ENCODE data around the gene DPY30.
"Not testable (repeated sequence)": the region's sequence is repeated elsewhere in the genome, so short reads cannot be mapped to it uniquely, and the experiment has no call there.

The DPY30 gene

DNA sequence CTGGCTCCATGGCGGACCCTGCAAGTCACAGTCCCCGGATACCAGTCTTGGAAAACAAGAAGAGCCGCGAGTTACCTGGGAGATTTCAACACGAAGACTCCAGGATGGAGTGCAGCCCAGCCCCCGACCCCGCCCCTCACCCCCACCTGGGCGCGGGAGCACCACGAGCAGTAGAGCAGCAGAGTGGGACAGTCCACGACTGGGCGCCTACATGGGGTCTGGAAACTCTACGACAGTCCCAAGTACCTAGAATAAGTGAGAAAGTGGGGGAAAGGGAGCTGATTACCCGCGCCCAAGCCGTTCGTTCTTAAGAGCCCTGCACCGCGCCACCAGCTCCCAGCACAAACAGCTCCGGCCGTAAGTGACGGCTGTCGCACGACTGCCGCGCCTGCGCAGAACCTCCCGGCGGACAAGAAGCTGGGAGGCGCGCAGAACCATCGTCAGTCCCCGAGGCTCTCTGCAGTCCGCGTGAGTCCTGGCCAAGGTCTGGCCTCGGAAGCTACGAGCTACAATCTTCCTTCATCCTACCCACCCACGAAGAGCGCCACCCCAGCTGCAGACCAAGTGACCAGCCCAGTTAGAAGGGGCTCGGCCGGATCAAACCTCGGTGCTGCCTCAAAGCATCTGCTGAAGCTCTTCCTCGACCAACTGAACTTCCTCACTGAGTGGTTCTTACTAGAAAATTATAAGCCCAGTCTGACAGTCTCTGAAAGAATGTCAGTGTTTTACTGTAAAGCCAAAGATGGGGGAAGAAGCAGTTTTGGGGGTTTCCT is at the start of gene DPY30:
Gene DPY30 (minus strand): TSS at position 359 of the 773 bp plus-strand sequence. CDS start 349 bp downstream, at position 10.
- FAIRE-seq, result no peak

DNA sequence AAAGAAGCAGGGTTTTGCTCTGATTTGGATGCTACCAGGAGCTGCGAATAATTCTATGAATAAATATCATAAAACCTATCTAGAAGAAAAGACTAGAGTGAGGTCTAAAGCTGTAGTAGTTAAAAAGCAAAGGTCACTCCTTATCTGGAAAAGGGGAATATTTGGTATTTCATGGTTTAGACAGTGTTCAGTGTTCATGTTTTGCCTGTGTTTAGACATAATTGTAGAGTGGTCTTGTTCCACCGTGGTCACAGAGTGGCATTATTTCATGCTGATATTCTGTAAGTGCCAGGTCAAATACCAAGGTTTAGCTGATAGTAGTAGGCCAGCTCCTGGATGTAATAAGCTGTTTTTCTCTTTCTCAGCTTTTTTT is 34.5 kb upstream of the DPY30 start:
- no peak for FAIRE-seq

DNA sequence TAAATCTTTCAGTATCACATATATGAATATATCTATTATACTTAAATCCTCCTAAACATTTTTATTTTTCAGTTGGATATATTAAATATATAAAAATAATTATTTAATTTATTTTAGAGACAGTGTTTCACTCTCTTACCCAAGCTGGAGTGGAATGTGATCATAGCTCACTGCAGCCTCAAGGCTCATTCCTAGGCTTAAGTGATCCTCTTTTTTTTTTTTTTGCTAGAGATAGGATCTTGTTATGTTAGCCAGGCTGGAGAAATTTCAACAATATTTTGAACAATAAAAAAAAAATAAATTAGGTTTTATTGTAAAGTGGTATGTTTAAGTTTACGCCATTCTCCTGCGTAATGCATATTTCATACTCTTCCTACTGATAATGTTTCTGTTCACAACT is 27.9 kb upstream of the DPY30 start:
- FAIRE-seq, result no peak

DNA sequence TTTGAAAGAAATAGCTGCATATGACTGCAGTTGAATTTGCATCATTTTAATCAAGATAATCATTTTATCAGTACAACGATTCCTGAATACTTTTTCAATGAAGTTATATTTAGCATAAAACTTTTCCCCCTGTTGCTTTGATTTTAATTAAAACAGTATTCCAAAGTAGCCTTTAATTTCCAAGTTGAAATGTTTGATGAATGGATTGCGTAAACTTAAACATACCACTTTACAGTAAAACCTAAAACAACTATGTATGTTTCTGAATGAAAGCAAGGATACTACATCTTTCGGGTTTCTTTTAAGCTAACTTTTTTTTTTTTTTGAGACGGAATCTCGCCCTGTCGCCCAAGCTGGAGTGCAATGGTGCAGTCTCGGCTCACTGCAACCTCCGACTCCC is 25.1 kb upstream of the DPY30 start:
- no peak for FAIRE-seq

DNA sequence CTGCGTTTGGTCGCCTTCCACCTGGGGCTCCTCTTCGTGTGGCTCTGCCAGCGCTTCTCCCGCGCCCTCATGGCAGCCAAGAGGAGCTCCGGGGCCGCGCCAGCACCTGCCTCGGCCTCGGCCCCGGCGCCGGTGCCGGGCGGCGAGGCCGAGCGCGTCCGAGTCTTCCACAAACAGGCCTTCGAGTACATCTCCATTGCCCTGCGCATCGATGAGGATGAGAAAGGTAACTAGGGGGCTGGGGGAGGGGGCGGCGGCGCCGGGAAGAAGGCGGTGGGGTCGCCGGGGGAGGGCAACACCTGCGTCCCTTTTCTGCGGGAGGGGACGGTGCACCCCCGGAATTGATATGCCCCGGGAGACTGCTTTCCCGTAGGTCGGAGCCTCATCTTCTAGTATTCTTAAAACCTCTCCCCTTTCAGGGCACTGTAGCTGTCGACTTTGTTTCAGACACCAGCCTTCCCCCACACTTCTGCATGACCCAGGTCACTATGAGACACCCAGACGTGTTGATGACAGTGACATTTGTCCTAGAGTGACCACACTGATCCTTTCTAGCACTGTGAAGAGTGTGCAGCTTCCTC is 24.5 kb upstream of the DPY30 start:
- FAIRE-seq, result no peak

DNA sequence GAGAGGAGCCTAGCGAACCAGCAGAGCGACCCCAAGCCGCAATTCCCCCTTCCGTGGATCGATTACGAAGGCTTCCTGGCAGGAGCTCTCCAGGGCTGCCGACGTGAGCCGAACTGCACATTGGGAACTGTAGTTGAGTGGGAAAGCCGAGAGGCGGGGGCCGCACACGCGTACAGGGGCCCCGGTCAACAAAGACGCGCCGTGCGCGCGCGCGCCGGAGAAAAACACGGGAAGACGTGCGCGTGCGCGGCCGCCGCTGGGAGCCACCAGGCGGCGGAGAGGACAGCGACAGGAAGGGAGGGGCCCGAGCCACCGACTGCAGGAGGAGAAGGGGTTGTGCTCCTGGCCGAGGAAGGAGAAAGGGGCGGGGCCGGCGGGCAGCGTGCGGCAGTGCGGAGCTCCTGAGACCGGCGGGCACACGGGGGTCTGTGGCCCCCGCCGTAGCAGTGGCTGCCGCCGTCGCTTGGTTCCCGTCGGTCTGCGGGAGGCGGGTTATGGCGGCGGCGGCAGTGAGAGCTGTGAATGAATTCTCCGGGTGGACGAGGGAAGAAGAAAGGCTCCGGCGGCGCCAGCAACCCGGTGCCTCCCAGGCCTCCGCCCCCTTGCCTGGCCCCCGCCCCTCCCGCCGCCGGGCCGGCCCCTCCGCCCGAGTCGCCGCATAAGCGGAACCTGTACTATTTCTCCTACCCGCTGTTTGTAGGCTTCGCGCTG is 23.9 kb upstream of the DPY30 start, which contains the start of gene SPAST:
Gene SPAST (plus strand): TSS at position 247 of the 711 bp plus-strand sequence. CDS start 276 bp downstream, at position 523.
- FAIRE-seq, result peak; percentile 43

DNA sequence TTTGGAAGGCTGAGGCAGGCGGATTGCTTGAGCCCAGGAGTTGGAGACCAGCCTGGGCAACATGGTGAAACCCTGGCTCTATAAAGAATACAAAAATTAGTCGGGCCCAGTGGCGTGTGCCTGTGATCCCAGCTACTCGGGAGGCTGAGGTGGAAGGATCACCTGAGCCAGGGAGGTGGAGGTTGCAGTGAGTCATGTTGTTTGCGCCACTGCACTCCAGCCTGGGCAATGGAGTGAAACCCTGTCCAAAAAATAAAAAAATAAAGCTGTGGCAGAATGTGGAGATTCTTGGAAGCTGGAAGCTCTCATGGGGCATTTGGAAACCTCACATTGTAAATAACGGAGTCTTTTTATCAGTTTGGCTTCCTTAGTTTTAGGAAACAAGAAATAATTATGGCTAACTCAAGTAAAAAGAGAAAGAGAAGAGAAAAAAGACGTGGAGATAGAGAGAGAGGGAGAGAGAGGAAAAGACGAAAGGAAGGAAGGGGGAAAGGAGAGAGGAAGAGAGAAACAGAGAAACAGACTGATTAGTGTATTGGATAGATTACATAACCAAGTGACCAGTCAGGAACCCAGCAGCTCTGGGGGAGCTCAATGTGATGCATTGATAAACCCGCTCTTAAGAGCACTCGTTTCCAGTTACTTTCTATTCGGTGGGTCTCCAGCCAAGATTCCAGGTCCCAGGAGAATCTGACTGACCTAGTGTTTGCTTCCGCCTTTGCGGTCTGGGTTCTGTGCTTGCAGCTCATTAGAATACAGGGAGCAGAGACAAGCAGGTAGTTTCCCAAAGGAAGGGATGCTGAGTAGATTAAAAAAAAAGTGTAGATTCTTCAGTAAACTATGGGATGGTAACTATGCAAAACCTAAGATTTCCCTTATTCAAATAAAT is 22.6 kb upstream of the DPY30 start:
- no peak for FAIRE-seq

DNA sequence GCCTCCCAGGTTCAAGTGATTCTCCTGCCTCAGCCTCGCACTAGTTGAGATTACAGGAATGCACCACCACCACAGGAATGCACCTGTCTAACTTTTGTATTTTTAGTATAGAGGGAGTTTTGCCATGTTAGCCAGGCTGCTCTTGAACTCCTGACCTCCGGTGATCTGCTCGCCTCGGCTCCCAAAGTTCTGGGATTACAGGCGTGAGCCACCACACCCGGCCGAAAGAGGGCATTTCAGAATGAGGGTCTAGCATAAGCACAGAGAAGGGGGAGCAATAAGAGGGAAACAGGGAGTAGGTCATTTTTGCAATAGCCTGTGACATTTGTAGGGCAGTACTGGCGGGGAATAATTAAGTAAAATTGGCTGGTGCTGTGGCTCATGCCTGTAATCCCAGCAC is 21.8 kb upstream of the DPY30 start:
- no peak for FAIRE-seq

DNA sequence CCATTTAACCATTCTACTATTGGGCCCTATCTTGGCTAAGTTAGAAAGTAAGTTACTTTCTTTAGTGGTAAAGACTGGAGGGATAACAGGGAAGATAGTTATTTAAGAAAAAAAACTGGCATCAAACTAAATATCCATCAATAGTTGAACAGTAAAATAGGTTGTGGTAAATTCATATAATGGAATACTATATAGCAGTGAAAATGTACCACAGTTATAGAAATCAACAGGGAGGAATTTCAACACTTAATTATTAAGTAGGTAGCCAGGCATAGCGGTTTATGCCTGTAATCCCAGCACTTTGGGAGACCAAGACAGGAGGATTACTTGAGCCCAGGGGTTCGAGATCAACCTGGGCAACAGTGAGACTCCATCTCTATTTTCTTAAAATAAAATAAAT is 20.7 kb upstream of the DPY30 start:
- no peak for FAIRE-seq

DNA sequence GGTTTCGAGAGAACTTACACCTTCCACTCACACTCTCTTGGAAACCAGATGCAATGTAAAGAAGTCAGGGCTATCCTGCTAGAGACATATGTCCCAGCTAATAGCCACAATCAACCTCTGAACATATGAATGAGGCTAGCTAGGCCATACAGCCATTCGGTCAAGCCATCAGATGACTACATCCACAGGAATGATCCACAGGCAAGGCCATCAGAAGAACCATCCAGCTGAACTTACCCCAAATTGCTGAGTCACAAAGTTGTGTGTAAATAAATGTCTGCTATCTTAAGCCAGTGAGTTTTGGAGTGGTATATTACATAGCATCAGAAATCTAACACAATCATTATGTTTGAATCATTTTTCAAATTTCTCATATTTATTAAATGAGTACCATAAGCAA is 18.5 kb upstream of the DPY30 start:
- FAIRE-seq, result no peak

DNA sequence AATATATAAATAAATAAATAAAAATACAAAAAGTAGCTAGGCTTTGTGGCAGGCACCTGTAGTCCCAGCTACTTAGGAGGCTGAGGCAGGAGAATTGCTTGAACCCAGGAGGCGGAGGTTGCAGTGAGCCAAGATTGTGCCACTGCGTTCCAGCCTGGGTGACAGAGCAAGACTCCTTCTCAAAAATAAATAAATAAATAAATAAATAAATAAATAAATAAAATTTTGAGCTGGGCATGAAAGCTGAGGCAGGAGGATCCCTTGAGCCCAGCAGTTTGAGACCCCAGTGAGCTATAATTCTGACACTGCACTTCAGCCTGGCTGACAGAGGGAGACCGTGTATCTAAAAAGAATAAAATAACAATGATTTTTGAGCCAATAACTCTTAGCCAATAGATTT is 15.0 kb upstream of the DPY30 start:
- FAIRE-seq, result not testable (repeated sequence)

DNA sequence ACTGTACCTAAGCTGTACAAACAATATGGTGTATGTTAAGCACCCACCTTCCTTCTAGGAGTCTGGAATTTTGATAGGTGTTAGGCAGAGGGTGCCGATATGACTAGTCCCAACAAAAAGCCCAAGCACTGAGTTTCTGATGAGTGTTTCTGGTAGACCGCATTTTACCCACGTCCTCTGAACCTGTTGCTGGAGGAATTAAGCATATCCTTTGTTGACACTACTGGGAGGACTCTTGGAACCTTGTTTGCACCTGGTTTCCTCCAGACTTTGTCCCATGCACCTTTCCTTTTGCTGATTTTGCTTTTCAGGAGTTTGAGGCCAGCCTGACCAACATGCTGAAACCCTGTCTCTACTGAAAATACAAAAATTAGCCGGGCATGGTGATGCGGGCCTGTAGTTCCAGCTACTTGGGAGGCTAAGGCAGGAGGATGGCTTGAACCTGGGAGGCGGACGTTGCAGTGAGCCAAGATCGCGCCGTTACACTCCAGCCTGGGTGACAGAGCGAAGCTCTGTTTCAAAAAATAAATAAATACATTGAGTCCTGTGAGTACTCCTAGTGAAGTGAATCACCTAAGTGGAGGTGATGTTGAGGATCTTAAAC is 12.3 kb upstream of the DPY30 start:
- FAIRE-seq, result no peak

DNA sequence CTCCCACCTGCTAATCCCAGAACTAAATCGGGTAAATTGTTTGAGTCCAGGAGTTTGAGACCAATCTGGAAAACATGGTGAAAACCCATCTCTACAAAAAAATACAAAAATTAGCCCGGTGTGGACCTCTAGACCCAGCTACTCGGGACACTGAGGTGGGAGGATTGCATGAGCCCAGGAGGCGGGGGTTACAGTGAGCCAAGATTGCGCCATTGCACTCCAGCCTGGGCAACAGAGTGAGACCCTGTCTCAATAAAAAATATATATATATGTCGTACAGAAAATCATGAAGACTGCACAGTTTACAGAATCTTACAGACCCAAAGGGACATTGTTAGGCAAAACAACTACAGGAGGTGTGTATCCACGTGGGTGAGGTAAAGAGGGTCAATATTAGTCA is 4.0 kb upstream of the DPY30 start:
- no peak for FAIRE-seq

DNA sequence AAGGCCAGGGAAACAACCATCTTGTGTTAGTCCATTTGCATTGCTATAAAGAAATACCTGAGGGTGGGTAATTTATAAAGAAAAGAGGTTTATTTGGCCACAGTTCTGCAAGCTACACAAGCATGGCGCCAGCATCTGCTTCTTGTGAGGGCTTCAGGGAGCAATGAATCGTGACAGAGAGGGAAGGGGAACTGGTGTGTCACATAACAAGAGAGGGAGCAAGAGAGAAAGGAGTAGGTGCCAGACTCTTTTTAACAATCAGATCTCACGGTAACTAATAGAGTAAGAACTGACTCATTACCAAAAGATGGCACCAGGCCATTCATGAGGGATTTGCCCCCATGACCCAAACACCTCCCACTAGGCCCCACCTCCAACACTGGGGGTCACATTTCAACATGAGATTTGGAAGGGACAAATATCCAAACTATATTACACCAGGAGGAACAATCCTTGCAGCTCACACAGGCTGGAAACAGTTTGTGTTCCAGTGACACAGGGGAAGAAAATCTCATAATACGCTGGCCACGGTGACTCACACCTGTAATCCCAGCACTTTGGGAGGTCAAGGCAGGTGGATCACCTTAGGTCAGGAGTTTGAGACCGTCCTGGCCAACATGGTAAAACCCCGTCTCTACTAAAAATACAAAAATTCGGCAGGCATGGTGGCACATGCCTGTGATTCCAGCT is 5.3 kb downstream of the DPY30 start:
- FAIRE-seq, result not testable (repeated sequence)

DNA sequence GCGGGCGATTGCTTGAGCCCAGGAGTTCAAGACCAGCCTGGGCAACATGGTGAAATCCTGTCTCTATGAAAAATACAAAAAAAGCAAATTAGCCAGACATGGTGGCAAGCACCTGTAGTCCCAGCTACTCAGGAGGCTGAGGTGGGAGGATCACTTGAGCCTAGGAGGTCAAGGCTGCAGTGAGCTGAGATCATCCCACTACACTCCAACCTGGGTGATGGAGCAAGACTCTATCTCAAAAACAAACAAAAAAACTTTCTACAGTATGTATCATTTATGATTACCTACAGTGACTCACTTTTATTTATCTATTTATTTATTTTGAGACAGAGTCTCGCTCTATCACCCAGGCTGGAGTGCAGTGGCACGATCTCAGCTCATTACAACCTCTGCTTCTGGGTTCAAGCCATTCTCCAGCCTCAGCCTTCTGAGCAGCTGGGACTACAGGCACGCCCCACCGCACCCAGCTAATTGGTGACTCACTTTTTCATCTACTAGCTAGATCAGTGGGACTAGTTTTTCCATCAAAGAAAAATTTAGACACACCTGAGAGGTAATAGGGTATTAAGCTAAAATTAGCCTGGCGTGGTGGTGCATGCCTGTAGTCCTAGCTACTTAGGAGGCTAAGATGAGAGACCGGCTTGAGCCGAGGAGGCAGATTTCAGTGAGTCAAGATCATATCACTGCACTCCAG is 20.7 kb downstream of the DPY30 start:
- FAIRE-seq, result not testable (repeated sequence)

DNA sequence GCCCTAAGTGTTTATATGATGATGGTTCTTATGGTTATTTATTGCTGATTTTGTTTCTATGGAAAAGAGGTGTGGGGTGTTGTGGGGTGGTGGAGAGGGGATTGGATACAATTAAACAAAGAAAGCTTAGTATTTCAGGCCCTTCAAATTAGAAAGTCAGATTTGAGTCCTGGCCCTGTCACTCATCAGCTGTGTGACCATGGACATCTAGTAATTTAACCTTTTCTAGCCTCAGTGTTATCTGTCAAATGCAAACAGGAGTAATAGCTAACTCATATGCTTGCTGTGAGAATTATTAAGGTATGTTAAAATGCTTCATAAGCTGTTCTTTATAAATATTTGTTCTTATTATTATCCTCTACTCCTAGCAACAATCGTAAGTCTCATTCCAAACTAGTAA is 26.7 kb downstream of the DPY30 start:
- no peak for FAIRE-seq

DNA sequence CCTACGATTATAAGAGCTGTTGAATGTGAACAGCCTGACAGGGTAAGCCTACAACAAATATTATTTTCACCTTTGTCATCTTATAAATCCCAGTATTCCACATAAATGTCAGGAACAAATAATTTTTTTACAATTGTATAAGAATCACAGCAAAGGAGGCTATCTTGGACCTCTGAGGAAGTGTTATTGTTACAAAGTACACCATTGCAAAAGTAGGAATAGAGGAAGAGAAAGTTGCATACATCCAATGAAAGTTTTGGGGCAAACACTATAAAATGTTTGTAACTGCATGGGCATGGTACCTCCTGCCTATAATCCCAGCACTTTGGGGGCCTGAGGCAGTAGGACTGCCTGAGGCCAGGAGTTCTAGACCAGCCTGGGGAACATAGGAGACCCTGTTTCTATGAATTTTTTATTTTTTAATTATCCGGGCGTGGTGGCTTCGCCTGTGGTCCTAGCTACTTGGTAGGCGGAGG is 28.1 kb downstream of the DPY30 start:
- no peak for FAIRE-seq

DNA sequence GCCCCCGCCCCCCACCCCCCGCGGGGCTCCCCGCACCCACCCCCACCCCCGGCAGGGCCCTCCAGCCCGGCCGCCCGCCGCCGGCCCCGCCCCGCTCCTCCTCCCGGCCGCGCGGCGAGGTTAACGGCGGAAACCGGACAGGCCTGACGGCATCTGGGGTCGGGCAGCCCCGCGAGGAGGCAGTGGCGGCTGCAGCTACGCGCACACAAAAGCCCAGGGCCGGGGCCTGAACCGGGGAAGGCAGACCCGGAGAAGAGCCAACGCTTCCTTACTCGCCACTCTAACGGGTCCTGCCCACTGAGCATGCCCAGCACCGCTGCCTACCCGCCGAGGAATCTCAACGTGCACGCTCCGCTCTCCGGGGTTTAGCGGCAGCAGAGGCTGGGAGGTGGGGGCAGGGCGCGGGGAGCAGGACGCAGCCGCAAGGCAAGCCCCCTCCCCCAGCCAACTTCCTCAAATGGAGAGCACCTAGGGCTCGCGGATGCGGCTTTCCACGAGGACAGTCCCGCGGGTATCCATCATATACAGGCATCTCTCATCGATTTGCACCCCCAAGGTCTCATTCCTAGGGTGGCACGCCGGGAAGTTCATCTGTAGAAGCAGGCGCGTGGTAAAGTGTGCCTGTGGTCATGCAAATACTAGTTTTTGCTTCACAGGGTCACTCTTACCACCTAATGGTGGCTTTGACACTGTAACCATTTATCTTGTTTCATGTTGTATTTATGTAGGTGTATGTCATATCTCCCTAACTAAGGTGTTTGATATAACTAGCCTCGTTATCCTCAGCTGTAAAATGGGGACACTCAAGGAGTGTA is 28.7 kb downstream of the DPY30 start, which contains the start of gene MEMO1:
Gene MEMO1 (minus strand): TSS at position 339 of the 815 bp plus-strand sequence. CDS start 761 bp downstream, outside the sequence.
- no peak for FAIRE-seq

DNA sequence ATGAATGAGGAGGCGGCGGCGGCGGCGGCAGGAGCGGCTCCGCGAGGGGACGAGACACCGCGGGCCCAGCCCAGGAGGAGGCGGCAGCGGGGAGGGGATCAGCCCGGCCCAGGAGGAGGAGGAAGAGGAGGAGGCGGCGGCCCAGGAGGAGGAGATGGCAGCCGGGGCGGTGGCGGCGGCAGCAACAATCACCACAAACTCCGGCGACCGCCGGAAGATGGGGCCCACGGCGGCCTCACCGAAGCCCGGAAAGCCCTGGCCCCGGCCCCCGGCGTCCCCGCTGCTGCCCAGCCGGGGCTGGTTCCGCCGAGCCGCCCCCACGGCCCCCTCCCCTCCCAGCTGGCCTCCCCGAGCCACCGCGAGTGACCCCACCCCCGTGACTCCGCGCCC is 29.3 kb downstream of the DPY30 start:
- FAIRE-seq, result not testable (repeated sequence)

All from islet of Langerhans (tissue), 1 donor.